ENCODE results near the gene RELN. TPM values are rescaled to one million over a fixed set of nuclear protein-coding genes. Genes with fewer than 3 reads are reported as not detected.
"Not testable (repeated sequence)": the region's sequence is repeated elsewhere in the genome, so short reads cannot be mapped to it uniquely, and the experiment has no call there.

Gene RELN
- total RNA-seq, 4 donors from 2014 or later: 16.0 to 52.3 (median 23.6) TPM

DNA sequence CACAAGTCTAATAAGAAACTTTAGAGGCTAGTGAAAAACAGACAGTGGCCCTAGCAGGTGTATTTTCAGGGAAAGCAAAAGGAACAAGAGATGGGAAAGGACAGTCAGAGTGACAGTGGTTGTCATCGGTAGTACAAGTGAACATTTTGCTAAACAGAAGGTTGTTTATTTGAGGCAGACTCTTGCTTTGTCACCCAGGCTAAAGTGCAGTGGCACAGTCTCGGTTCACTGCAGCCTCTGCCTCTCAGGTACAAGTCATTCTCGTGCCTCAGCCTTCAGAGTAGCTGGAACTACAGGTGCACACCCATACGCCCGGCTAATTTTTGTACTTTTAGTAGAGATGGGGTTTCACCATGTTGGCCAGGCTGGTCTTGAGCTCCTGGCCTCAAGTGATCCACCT, 195.8 kb downstream of the RELN start:
- H3K4me1 ChIP-seq: no peaks in the 10 kb centered on the region
- no peak overlapping the region for H3K27ac ChIP-seq
- H3K9me3 ChIP-seq: no peaks in the 10 kb centered on the region
- H3K36me3 ChIP-seq: no peaks in the 10 kb centered on the region
- no peaks in the 10 kb centered on the region for H3K27me3 ChIP-seq
- intact Hi-C loops (cut with DNase I): no loop called here
- no peak for TF ChIP-seq POLR2A (IDR thresholded peaks at IDR 0.05)
- TF ChIP-seq, protein P1, sequence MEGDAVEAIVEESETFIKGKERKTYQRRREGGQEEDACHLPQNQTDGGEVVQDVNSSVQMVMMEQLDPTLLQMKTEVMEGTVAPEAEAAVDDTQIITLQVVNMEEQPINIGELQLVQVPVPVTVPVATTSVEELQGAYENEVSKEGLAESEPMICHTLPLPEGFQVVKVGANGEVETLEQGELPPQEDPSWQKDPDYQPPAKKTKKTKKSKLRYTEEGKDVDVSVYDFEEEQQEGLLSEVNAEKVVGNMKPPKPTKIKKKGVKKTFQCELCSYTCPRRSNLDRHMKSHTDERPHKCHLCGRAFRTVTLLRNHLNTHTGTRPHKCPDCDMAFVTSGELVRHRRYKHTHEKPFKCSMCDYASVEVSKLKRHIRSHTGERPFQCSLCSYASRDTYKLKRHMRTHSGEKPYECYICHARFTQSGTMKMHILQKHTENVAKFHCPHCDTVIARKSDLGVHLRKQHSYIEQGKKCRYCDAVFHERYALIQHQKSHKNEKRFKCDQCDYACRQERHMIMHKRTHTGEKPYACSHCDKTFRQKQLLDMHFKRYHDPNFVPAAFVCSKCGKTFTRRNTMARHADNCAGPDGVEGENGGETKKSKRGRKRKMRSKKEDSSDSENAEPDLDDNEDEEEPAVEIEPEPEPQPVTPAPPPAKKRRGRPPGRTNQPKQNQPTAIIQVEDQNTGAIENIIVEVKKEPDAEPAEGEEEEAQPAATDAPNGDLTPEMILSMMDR (IDR thresholded peaks at IDR 0.05): no peak
- no peak for DNase-seq
- H3K4me3 ChIP-seq (replicated peaks in 1 of 3): no peak overlapping the region
- WGBS, 2 donors: 42 to 48% methylated on average over 5 of the region's 5 CpGs

GRCh38 chr7:103791894-103792293, 197.6 kb downstream of the RELN start:
- no peaks in the 10 kb centered on the region for H3K4me1 ChIP-seq
- no peak overlapping the region for H3K4me3 ChIP-seq (replicated peaks in 1 of 3)
- intact Hi-C loops (cut with DNase I): no loop called here
- no peaks in the 10 kb centered on the region for H3K27me3 ChIP-seq
- no peaks in the 10 kb centered on the region for H3K36me3 ChIP-seq
- TF ChIP-seq, protein P1 (IDR thresholded peaks at IDR 0.05): no peak
- no peak for TF ChIP-seq POLR2A (IDR thresholded peaks at IDR 0.05)
- DNase-seq: no peak
- no peak overlapping the region for H3K27ac ChIP-seq
- H3K9me3 ChIP-seq: no peaks in the 10 kb centered on the region

GRCh38 chr7:103787041-103787440, 202.4 kb downstream of the RELN start:
- DNase-seq; H3K27ac ChIP-seq; H3K36me3 ChIP-seq; H3K27me3 ChIP-seq; H3K4me1 ChIP-seq; H3K4me3 ChIP-seq (replicated peaks in 1 of 3); intact Hi-C loops (cut with DNase I); H3K9me3 ChIP-seq: not testable (repeated sequence)
- 77 to 82% methylated on average over 1 of the region's 1 CpG for WGBS, 2 donors

DNA sequence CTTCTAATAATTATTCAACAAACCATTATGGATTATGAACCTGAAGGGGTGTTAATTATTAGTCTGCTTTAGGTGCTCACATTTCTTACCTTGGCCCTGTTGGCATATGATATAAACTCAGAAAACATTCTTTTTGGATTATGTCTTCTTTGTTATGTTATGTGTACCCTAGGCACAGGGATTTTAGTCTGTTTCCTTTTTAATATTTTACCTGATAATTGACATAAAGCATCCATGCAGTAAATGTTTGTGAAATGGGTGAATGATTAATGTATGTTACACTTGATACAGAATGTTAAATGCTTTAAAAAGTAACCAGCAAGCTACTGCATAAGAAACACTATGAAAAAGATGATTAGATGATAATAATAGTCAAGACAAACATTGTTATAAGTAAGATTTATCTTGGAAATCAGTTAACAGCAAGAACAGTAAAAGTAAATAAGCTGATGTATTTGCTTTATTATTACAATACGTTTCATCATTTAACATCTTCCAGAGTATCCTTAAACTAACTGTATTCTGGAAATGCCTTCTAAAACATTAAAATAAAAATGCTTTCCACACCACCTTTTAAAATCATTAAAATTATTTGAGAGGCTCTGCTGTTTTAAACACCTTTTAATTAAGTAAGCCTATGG, 204.7 kb downstream of the RELN start:
- no peak overlapping the region for H3K27ac ChIP-seq
- TF ChIP-seq, protein P1 (IDR thresholded peaks at IDR 0.05): no peak
- TF ChIP-seq POLR2A (IDR thresholded peaks at IDR 0.05): no peak
- no peaks in the 10 kb centered on the region for H3K4me1 ChIP-seq
- H3K27me3 ChIP-seq: no peaks in the 10 kb centered on the region
- intact Hi-C loops (cut with DNase I): no loop called here
- no peaks in the 10 kb centered on the region for H3K36me3 ChIP-seq
- no peak overlapping the region for H3K4me3 ChIP-seq (replicated peaks in 1 of 3)
- no peaks in the 10 kb centered on the region for H3K9me3 ChIP-seq
- WGBS, 2 donors: 83 to 85% methylated on average over 1 of the region's 1 CpG
- DNase-seq: no peak

GRCh38 chr7:103781409-103781808, 208.0 kb downstream of the RELN start:
- 85 to 92% methylated on average over 1 of the region's 1 CpG for WGBS, 2 donors

GRCh38 chr7:103780561-103780960, 208.9 kb downstream of the RELN start:
- H3K27ac ChIP-seq; H3K36me3 ChIP-seq; intact Hi-C loops (cut with DNase I); DNase-seq; H3K4me1 ChIP-seq; H3K9me3 ChIP-seq; H3K27me3 ChIP-seq; H3K4me3 ChIP-seq (replicated peaks in 1 of 3): not testable (repeated sequence)
- WGBS, 2 donors: 93 to 94% methylated on average over 2 of the region's 2 CpGs

More at GRCh38 chr7:103781409-103781808, 208.0 kb downstream of the RELN start:
- Histone ChIP-seq H3K36me3 (no peaks in the 10 kb centered on the region), H3K27me3 (no peaks in the 10 kb centered on the region), H3K4me1 (no peaks in the 10 kb centered on the region), H3K4me3 (replicated peaks in 1 of 3) (no peak overlapping the region), H3K9me3 (no peaks in the 10 kb centered on the region), H3K27ac (no peak overlapping the region)
- DNase-seq: no peak
- TF ChIP-seq, protein P1 (IDR thresholded peaks at IDR 0.05): no peak
- no peak for TF ChIP-seq POLR2A (IDR thresholded peaks at IDR 0.05)
- intact Hi-C loops (cut with DNase I): no loop called here

Data from thyroid gland (tissue), 4 donors.